Measurements from ENCODE around the gene PLEKHJ1. TPM values are rescaled to one million over a fixed set of nuclear protein-coding genes. Genes with fewer than 3 reads are reported as not detected.

The PLEKHJ1 gene
- total and polyA plus RNA-seq, 2 of the 13 experiments (the other 11 are each of a cell fraction or from before 2014, with no cell fraction given): 70.5 to 130 TPM

GRCh38 chr19:2237051-2237868 lies 1.1 kb upstream of the PLEKHJ1 start (continued):
- TF ChIP-seq RERE (CRISPR knock-in tag; IDR thresholded peaks at IDR 0.05; ENCODE audit: low read depth): no peak
- no peak for TF ChIP-seq PBX3 (CRISPR knock-in tag; IDR thresholded peaks at IDR 0.05; ENCODE audit: borderline replicate concordance)
- no peak for TF ChIP-seq ZNF513 (CRISPR knock-in tag; conservative IDR thresholded peaks at IDR 0.05)
- no peak for TF ChIP-seq MBNL3 (CRISPR knock-in tag; conservative IDR thresholded peaks at IDR 0.05)
- no peak for TF ChIP-seq ZNF788 (CRISPR knock-in tag; IDR thresholded peaks at IDR 0.05; ENCODE audit: borderline replicate concordance)
- TF ChIP-seq DPF2 (CRISPR knock-in tag; IDR thresholded peaks at IDR 0.05; ENCODE audit: borderline replicate concordance, low read depth): no peak
- no peak for TF ChIP-seq SP2 (CRISPR knock-in tag; IDR thresholded peaks at IDR 0.05)
- no peak for TF ChIP-seq PHB2 (IDR thresholded peaks at IDR 0.05; ENCODE audit: partially characterized antibody)
- no peak for TF ChIP-seq GLI4 (CRISPR knock-in tag; IDR thresholded peaks at IDR 0.05; ENCODE audit: borderline replicate concordance)
- TF ChIP-seq ZMYM4 (CRISPR knock-in tag; IDR thresholded peaks at IDR 0.05): no peak
- no peak for TF ChIP-seq ZNF3 (CRISPR knock-in tag; IDR thresholded peaks at IDR 0.05)
- no peak for TF ChIP-seq ZNF362 (CRISPR knock-in tag; IDR thresholded peaks at IDR 0.05; ENCODE audit: borderline replicate concordance)
- TF ChIP-seq NR2F2 (IDR thresholded peaks at IDR 0.05; ENCODE audit: borderline replicate concordance, low read depth): 0 out of 2 replicates have a peak, but pooled peaks have one; percentile 55
- TF ChIP-seq ZNF235 (CRISPR knock-in tag; IDR thresholded peaks at IDR 0.05; ENCODE audit: borderline replicate concordance): no peak
- TF ChIP-seq ZNF766 (CRISPR knock-in tag; IDR thresholded peaks at IDR 0.05; ENCODE audit: borderline replicate concordance): no peak
- TF ChIP-seq ZBTB44 (CRISPR knock-in tag; IDR thresholded peaks at IDR 0.05): no peak
- no peak for TF ChIP-seq ZNF761 (CRISPR knock-in tag; conservative IDR thresholded peaks at IDR 0.05)
- TF ChIP-seq NR3C1 (CRISPR knock-in tag; IDR thresholded peaks at IDR 0.05): no peak
